ENCODE measurements around the gene OR51G1.

OR51G1 gene

DNA sequence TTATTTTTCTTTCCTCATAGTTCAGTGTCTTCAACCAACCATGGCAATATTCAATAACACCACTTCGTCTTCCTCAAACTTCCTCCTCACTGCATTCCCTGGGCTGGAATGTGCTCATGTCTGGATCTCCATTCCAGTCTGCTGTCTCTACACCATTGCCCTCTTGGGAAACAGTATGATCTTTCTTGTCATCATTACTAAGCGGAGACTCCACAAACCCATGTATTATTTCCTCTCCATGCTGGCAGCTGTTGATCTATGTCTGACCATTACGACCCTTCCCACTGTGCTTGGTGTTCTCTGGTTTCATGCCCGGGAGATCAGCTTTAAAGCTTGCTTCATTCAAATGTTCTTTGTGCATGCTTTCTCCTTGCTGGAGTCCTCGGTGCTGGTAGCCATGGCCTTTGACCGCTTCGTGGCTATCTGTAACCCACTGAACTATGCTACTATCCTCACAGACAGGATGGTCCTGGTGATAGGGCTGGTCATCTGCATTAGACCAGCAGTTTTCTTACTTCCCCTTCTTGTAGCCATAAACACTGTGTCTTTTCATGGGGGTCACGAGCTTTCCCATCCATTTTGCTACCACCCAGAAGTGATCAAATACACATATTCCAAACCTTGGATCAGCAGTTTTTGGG is 42.2 kb downstream of the OR51G1 start, which contains the start of gene OR51T1:
OR51T1 (plus strand) TSS at position 41 of the 641 bp plus-strand sequence; CDS start at position 41, 0 bp downstream.
- Histone ChIP-seq H3K9ac (no peak within 1 kb of the TSS), H3K79me2 (no peaks in the 10 kb centered on the region), H3K27me3 (ENCODE audit: control insufficient read depth, insufficient read depth, low read length) (no peaks in the 10 kb centered on the region), H3K36me3 (ENCODE audit: control insufficient read depth, insufficient read depth, low read length) (no peaks in the 10 kb centered on the region), H3K27ac (no peak within 1 kb of the TSS), H2AFZ (no peak within 1 kb of the TSS), H3K4me3 (ENCODE audit: low read depth, low read length) (no peak within 1 kb of the TSS), H3K4me2 (ENCODE audit: low read length) (no peak within 1 kb of the TSS), H3K9me3 (ENCODE audit: control insufficient read depth, low read length) (no peaks in the 10 kb centered on the region), H3K4me1 (no peaks in the 10 kb centered on the region)
- no peak for TF ChIP-seq CTCF (IDR thresholded peaks at IDR 0.05)

DNA sequence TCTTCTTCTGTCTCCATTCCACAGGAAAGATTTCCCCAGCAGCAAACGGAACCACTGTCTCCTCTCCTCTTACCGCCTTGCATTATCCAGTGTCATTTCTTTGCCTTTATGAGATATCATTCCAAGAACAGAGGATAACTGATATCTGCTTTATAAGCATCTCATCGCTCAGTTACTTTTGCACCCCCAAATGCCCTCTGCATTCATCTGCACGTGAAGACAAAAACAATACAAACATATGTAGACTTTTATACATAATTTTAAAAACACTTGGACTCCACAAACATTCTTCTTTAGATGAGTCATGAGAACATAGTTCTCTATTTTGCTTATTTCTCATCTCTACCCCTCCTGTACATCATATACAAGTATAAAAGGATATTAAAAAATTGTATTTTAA is 43.0 kb downstream of the OR51G1 start:
- Histone ChIP-seq H3K4me1 (no peaks in the 10 kb centered on the region), H3K79me2 (no peaks in the 10 kb centered on the region), H3K27me3 (ENCODE audit: control insufficient read depth, insufficient read depth, low read length) (no peaks in the 10 kb centered on the region), H3K4me2 (ENCODE audit: low read length) (no peak overlapping the region), H3K36me3 (ENCODE audit: control insufficient read depth, insufficient read depth, low read length) (no peaks in the 10 kb centered on the region), H3K9ac (no peak overlapping the region), H3K27ac (no peak overlapping the region), H3K9me3 (ENCODE audit: control insufficient read depth, low read length) (no peaks in the 10 kb centered on the region), H3K4me3 (ENCODE audit: low read depth, low read length) (no peak overlapping the region), H2AFZ (no peak overlapping the region)
- TF ChIP-seq CTCF (IDR thresholded peaks at IDR 0.05), result no peak

All from parathyroid adenoma (tissue), 2 donors.